Measurements from ENCODE around the gene CARD11.

The CARD11 gene

GRCh38 chr7:2990949-2991470, 52.7 kb downstream of the CARD11 start:
- Histone ChIP-seq H3K4me2 (ENCODE audit: low read depth, low read length, poor library complexity, severe bottlenecking) (no peak overlapping the region), H4K20me1 (ENCODE audit: insufficient read depth, low read length, poor library complexity, severe bottlenecking) (no peaks in the 10 kb centered on the region), H3K9me2 (replicated peaks; ENCODE audit: low read depth, low read length) (no peaks in the 10 kb centered on the region), H3K9ac (ENCODE audit: low read depth, low read length, poor library complexity, severe bottlenecking) (no peak overlapping the region), H3K9me3 (ENCODE audit: insufficient read depth, low read depth, low read length) (peaks cover 6% of the 10 kb centered on the region; the same call in 1 of the 2 replicates), H3K79me2 (ENCODE audit: insufficient read depth, low read length) (no peaks in the 10 kb centered on the region; the same call in 1 of the 2 replicates), H3K4me1 (ENCODE audit: insufficient read depth, low read length, poor library complexity, severe bottlenecking) (no peaks in the 10 kb centered on the region), H3K4me3 (ENCODE audit: low read length, poor library complexity, severe bottlenecking) (no peak overlapping the region), H3K36me3 (ENCODE audit: insufficient read depth, low read length) (peaks cover 11% of the 10 kb centered on the region; the same call in 1 of the 2 replicates), H3F3A (ENCODE audit: low read depth) (no peaks in the 10 kb centered on the region), H2AFZ (ENCODE audit: low read length) (no peak overlapping the region), H3K27me3 (ENCODE audit: insufficient read depth, low read length, poor library complexity, severe bottlenecking) (no peaks in the 10 kb centered on the region)
- TF ChIP-seq CTCF (conservative IDR thresholded peaks at IDR 0.05; ENCODE audit: low read length) (no peak), EZH2phosphoT487 (IDR thresholded peaks at IDR 0.05; ENCODE audit: borderline replicate concordance) (no peak)

DNA sequence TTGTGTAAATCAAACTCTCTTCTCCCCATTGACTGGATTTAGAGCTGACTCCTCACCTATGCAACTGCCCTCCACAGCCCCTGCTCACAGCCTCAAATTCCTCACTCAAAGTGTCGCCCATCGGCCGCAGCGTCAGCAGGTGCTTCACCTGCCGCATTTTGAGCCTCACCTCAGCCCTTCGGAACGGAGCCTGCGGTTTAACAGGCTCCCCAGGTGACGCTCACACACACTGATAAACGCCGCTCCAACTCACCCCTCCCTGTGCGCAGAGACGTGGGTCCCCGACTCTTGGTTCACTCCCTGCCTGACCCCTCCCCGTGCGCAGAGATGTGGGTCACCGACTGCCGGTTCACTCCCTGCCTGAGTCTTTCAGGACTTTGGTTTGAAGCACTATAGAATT, 57.1 kb downstream of the CARD11 start:
- no peak overlapping the region for H3K9ac ChIP-seq (ENCODE audit: low read depth, low read length, poor library complexity, severe bottlenecking)
- no peaks in the 10 kb centered on the region for H3K9me2 ChIP-seq (replicated peaks; ENCODE audit: low read depth, low read length)
- H3K36me3 ChIP-seq (ENCODE audit: insufficient read depth, low read length), result peaks cover 5% of the 10 kb centered on the region; the same call in 1 of the 2 replicates
- H3K9me3 ChIP-seq (ENCODE audit: insufficient read depth, low read depth, low read length), result peaks cover 6% of the 10 kb centered on the region; the same call in 1 of the 2 replicates
- no peak overlapping the region for H2AFZ ChIP-seq (ENCODE audit: low read length)
- TF ChIP-seq CTCF (conservative IDR thresholded peaks at IDR 0.05; ENCODE audit: low read length), result no peak
- no peak for TF ChIP-seq EZH2phosphoT487 (IDR thresholded peaks at IDR 0.05; ENCODE audit: borderline replicate concordance)
- no peaks in the 10 kb centered on the region for H3K27me3 ChIP-seq (ENCODE audit: insufficient read depth, low read length, poor library complexity, severe bottlenecking)
- no peak overlapping the region for H3K4me2 ChIP-seq (ENCODE audit: low read depth, low read length, poor library complexity, severe bottlenecking)
- H4K20me1 ChIP-seq (ENCODE audit: insufficient read depth, low read length, poor library complexity, severe bottlenecking), result no peaks in the 10 kb centered on the region
- H3K79me2 ChIP-seq (ENCODE audit: insufficient read depth, low read length), result no peaks in the 10 kb centered on the region; the same call in 1 of the 2 replicates
- H3F3A ChIP-seq (ENCODE audit: low read depth), result no peaks in the 10 kb centered on the region
- H3K4me3 ChIP-seq (ENCODE audit: low read length, poor library complexity, severe bottlenecking), result no peak overlapping the region
- no peaks in the 10 kb centered on the region for H3K4me1 ChIP-seq (ENCODE audit: insufficient read depth, low read length, poor library complexity, severe bottlenecking)

DNA sequence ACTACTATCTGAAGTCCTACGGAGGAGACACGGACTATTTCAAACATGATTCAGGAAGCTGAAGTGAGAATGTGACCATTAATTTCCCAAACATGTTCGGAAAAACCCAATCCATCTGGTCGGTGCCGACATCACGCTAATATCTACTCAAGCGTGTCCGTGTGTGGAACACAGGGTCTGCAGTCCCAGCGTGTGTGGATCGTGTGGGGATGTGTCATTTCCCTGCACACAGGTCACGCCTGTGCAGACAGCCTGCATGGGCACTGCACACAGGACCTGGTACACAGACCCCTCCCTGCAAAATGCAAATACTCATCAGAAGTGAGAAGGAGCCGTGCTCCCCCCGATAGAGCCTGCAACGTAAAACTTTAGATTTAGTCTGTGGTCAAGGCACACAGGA, 57.8 kb downstream of the CARD11 start:
- Histone ChIP-seq H3K4me3 (ENCODE audit: low read length, poor library complexity, severe bottlenecking) (no peak overlapping the region), H3K79me2 (ENCODE audit: insufficient read depth, low read length) (no peaks in the 10 kb centered on the region; the same call in 1 of the 2 replicates), H3K9me2 (replicated peaks; ENCODE audit: low read depth, low read length) (no peaks in the 10 kb centered on the region), H3K9ac (ENCODE audit: low read depth, low read length, poor library complexity, severe bottlenecking) (no peak overlapping the region), H3K4me2 (ENCODE audit: low read depth, low read length, poor library complexity, severe bottlenecking) (no peak overlapping the region), H3F3A (ENCODE audit: low read depth) (no peaks in the 10 kb centered on the region), H3K27me3 (ENCODE audit: insufficient read depth, low read length, poor library complexity, severe bottlenecking) (no peaks in the 10 kb centered on the region), H3K9me3 (ENCODE audit: insufficient read depth, low read depth, low read length) (peaks cover 6% of the 10 kb centered on the region; the same call in 1 of the 2 replicates), H2AFZ (ENCODE audit: low read length) (no peak overlapping the region), H4K20me1 (ENCODE audit: insufficient read depth, low read length, poor library complexity, severe bottlenecking) (no peaks in the 10 kb centered on the region), H3K36me3 (ENCODE audit: insufficient read depth, low read length) (peaks cover 5% of the 10 kb centered on the region; the same call in 1 of the 2 replicates), H3K4me1 (ENCODE audit: insufficient read depth, low read length, poor library complexity, severe bottlenecking) (no peaks in the 10 kb centered on the region)
- TF ChIP-seq EZH2phosphoT487 (IDR thresholded peaks at IDR 0.05; ENCODE audit: borderline replicate concordance) (no peak), CTCF (conservative IDR thresholded peaks at IDR 0.05; ENCODE audit: low read length) (no peak)
